Gastrocnemius medialis (tissue), 4 donors: ENCODE measurements around the gene ZFHX3. TPM values are rescaled to one million over a fixed set of nuclear protein-coding genes. Genes with fewer than 3 reads are reported as not detected.

Source experiments
- ATAC-seq, 2 donors: fragments of 150-250 bp; one replicate each; pipeline ENCODE4 v1.9.1; 2016
- DNase-seq, 2 donors: peaks; one replicate each; pipeline ENCODE4 v3.0.0-alpha.2; 2019
- H3K27ac ChIP-seq, 4 donors: fragments of 200-600 bp; sonication (generic); 1 replicate in 1 of 4; 2 replicates in 3 of 4; pipeline ENCODE4 v1.5.1; 2016 to 2018; ENCODE audit warnings: mild to moderate bottlenecking in 2 of 4, moderate library complexity in 1 of 4
- H3K27me3 ChIP-seq, 3 donors: fragments of 200-600 bp; sonication (generic) in 2 of 3; 1 replicate in 1 of 3; 2 replicates in 2 of 3; pipeline versions ENCODE4 v1.5.1 to v1.6.0; 2016 to 2019; ENCODE audit warnings: mild to moderate bottlenecking in 1 of 3, moderate library complexity in 1 of 3
- H3K36me3 ChIP-seq, 2 donors: fragments of 200-600 bp; sonication (generic) in 1 of 2; one replicate each; pipeline ENCODE4 v1.5.1; 2017 to 2018
- H3K4me1 ChIP-seq, 2 donors: fragments of 200-600 bp; sonication (generic) in 1 of 2; one replicate each; pipeline ENCODE4 v1.5.1; 2016 to 2017; ENCODE audit warnings: mild to moderate bottlenecking in 2 of 2
- H3K4me3 ChIP-seq, 4 donors: fragments of 200-600 bp; sonication (generic) in 3 of 4; 1 replicate in 1 of 4; 2 replicates in 3 of 4; pipeline ENCODE4 v1.5.1; 2016 to 2019; ENCODE audit warnings: mild to moderate bottlenecking in 2 of 4
- H3K9me3 ChIP-seq, 3 donors: fragments of 200-600 bp; sonication (generic) in 2 of 3; 1 replicate in 1 of 3; 2 replicates in 2 of 3; pipeline ENCODE4 v1.5.1; 2016 to 2019
- POLR2A ChIP-seq, 2 donors: fragments of 450-650 bp; IDR thresholded peaks; one replicate each; pipeline ENCODE4 v1.6.1; 2017; ENCODE audit warnings: antibody characterized with exemption in 2 of 2, mild to moderate bottlenecking in 2 of 2, moderate library complexity in 2 of 2
- in situ Hi-C, 4 donors: fragments of 200-750 bp; cut with MboI; loops; one replicate each; pipeline versions ENCODE4 v1.15.0 to v1.8.0; 2017; ENCODE audit warnings: low sequenced_read_pairs in 4 of 4
- intact Hi-C: fragments of 100-400 bp; cut with DNase I; formaldehyde crosslinking; loops from one replicate; pipeline ENCODE4 v1.15.1; 2023; ENCODE audit warnings: low total_unique reads
- total RNA-seq, 4 donors: library from RNA; depleted of rRNA; stranded (reverse); fragments of >200 nt; gene quantifications; one replicate each; pipeline versions ENCODE4 v1.1.0 to v1.2.3, GENCODE V29; 2016
- TF ChIP-seq, protein P1 (sequence below), 5 experiments: fragments of 450-650 bp in 3 of 5; fragments of 200-600 bp in 2 of 5; sonication (generic) in 2 of 5; IDR thresholded peaks in 4 of 5; conservative IDR thresholded peaks in 1 of 5; 1 replicate in 4 of 5; 2 replicates in 1 of 5; pipeline ENCODE4 v1.5.1; 2016 to 2019; ENCODE audit warnings: antibody characterized with exemption in 5 of 5, mild to moderate bottlenecking in 3 of 5, moderate library complexity in 3 of 5

Gene ZFHX3
- total RNA-seq, 4 donors from 2014 or later = 14.0 to 28.5 (median 27.3) TPM

- H3K4me1 ChIP-seq = peaks cover 24 to 27% of the 10 kb centered on the region in 2 donors
- TF ChIP-seq, protein P1, sequence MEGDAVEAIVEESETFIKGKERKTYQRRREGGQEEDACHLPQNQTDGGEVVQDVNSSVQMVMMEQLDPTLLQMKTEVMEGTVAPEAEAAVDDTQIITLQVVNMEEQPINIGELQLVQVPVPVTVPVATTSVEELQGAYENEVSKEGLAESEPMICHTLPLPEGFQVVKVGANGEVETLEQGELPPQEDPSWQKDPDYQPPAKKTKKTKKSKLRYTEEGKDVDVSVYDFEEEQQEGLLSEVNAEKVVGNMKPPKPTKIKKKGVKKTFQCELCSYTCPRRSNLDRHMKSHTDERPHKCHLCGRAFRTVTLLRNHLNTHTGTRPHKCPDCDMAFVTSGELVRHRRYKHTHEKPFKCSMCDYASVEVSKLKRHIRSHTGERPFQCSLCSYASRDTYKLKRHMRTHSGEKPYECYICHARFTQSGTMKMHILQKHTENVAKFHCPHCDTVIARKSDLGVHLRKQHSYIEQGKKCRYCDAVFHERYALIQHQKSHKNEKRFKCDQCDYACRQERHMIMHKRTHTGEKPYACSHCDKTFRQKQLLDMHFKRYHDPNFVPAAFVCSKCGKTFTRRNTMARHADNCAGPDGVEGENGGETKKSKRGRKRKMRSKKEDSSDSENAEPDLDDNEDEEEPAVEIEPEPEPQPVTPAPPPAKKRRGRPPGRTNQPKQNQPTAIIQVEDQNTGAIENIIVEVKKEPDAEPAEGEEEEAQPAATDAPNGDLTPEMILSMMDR (IDR thresholded peaks at IDR 0.05 in 4 of 5, conservative IDR thresholded peaks at IDR 0.05 in 1 of 5) = no peak
- no peak for TF ChIP-seq POLR2A (IDR thresholded peaks at IDR 0.05)
- H3K4me3 ChIP-seq = no peak overlapping the region
- H3K36me3 ChIP-seq = no peaks in the 10 kb centered on the region
- no peak for ATAC-seq
- in situ Hi-C loops = loop anchor here (5.0 to 25.0 kb wide), 5 partner anchors 225 to 367 kb away; no protein-coding TSS in a partner anchor
- no peak overlapping the region for H3K27ac ChIP-seq
- intact Hi-C loops = loop anchor here (5.0 kb wide), 3 partner anchors 47 to 157 kb away; no protein-coding TSS in a partner anchor
- no peak for DNase-seq
- H3K9me3 ChIP-seq = no peaks in the 10 kb centered on the region
- no peaks in the 10 kb centered on the region for H3K27me3 ChIP-seq
Measured at GRCh38 chr16:72829846-72830775, 217.8 kb downstream of the ZFHX3 start.

DNA sequence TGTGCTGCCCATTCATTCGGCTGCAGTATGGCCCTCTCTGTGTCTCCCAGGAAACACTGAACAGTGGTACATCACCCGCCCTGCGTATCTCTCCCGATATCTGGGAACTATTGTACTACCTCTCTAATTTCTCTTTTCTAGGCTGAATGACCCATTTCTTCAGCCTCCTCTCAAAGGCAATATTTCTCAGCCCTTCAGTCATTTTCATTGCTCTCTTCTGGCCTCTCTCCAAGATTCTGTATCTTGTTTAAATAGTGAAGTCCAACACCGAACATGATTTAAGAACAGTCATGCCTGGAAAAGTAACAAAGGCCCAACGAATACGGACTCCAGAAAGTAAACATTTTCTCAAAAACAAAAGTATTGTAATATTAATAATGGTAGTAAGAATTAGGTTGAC lies 220.1 kb downstream of the ZFHX3 start:
- in situ Hi-C loops = loop anchor here in 3 of 4 donors (5.0 to 25.0 kb wide), 2 partner anchors 234 to 369 kb away; no protein-coding TSS in a partner anchor
- DNase-seq (no peak), ATAC-seq (no peak)
- peaks cover 14 to 15% of the 10 kb centered on the region in 2 donors for H3K4me1 ChIP-seq
- H3K27ac ChIP-seq = peak overlapping the region in 1 of 4 donors; percentile 3
- TF ChIP-seq POLR2A (IDR thresholded peaks at IDR 0.05) = no peak
- TF ChIP-seq, protein P1 (IDR thresholded peaks at IDR 0.05 in 4 of 5, conservative IDR thresholded peaks at IDR 0.05 in 1 of 5) = no peak
- no peaks in the 10 kb centered on the region for H3K36me3 ChIP-seq
- no peaks in the 10 kb centered on the region for H3K9me3 ChIP-seq
- H3K4me3 ChIP-seq = no peak overlapping the region
- H3K27me3 ChIP-seq = no peaks in the 10 kb centered on the region
- intact Hi-C loops = no loop called here

- no peaks in the 10 kb centered on the region for H3K9me3 ChIP-seq
- no peak overlapping the region for H3K27ac ChIP-seq
- no peaks in the 10 kb centered on the region for H3K27me3 ChIP-seq
- no peak for ATAC-seq
- in situ Hi-C loops = loop anchor here in 3 of 4 donors (5.0 to 25.0 kb wide), 2 partner anchors 236 to 371 kb away; no protein-coding TSS in a partner anchor
- TF ChIP-seq POLR2A (IDR thresholded peaks at IDR 0.05) = no peak
- TF ChIP-seq, protein P1 (IDR thresholded peaks at IDR 0.05 in 4 of 5, conservative IDR thresholded peaks at IDR 0.05 in 1 of 5) = no peak
- peaks cover 22 to 23% of the 10 kb centered on the region in 2 donors for H3K4me1 ChIP-seq
- no peak overlapping the region for H3K4me3 ChIP-seq
- intact Hi-C loops = no loop called here
- DNase-seq = no peak
- no peaks in the 10 kb centered on the region for H3K36me3 ChIP-seq
Measured at GRCh38 chr16:72825912-72826621, 221.9 kb downstream of the ZFHX3 start.

- Histone ChIP-seq H3K36me3 (no peaks in the 10 kb centered on the region), H3K4me3 (no peak overlapping the region), H3K27me3 (no peaks in the 10 kb centered on the region), H3K27ac (no peak overlapping the region), H3K4me1 (peaks cover 22 to 35% of the 10 kb centered on the region in 2 donors), H3K9me3 (no peaks in the 10 kb centered on the region)
- ATAC-seq (no peak), DNase-seq (no peak)
- in situ Hi-C loops = loop anchor here in 3 of 4 donors (5.0 to 25.0 kb wide), 2 partner anchors 238 to 373 kb away; no protein-coding TSS in a partner anchor
- TF ChIP-seq, protein P1 (IDR thresholded peaks at IDR 0.05 in 4 of 5, conservative IDR thresholded peaks at IDR 0.05 in 1 of 5) = no peak
- no peak for TF ChIP-seq POLR2A (IDR thresholded peaks at IDR 0.05)
- intact Hi-C loops = no loop called here
Measured at GRCh38 chr16:72824761-72825160, 223.2 kb downstream of the ZFHX3 start.
